Gastrocnemius medialis (tissue), 4 donors: ENCODE measurements around the gene MOG. TPM values are rescaled to one million over a fixed set of nuclear protein-coding genes. Genes with fewer than 3 reads are reported as not detected.
A peak's percentile ranks its signal among the peaks of the same experiment; 100 is the strongest.

Experiments used
- ATAC-seq, 2 donors: fragments of 150-250 bp; one replicate each; pipeline ENCODE4 v1.9.1; 2016
- DNase-seq, 2 donors: peaks; one replicate each; pipeline ENCODE4 v3.0.0-alpha.2; 2019
- H3K27ac ChIP-seq, 4 donors: fragments of 200-600 bp; sonication (generic); 1 replicate in 1 of 4; 2 replicates in 3 of 4; pipeline ENCODE4 v1.5.1; 2016 to 2018; ENCODE audit warnings: mild to moderate bottlenecking in 2 of 4, moderate library complexity in 1 of 4
- H3K27me3 ChIP-seq, 3 donors: fragments of 200-600 bp; sonication (generic) in 2 of 3; 1 replicate in 1 of 3; 2 replicates in 2 of 3; pipeline versions ENCODE4 v1.5.1 to v1.6.0; 2016 to 2019; ENCODE audit warnings: mild to moderate bottlenecking in 1 of 3, moderate library complexity in 1 of 3
- H3K36me3 ChIP-seq, 2 donors: fragments of 200-600 bp; sonication (generic) in 1 of 2; one replicate each; pipeline ENCODE4 v1.5.1; 2017 to 2018
- H3K4me1 ChIP-seq, 2 donors: fragments of 200-600 bp; sonication (generic) in 1 of 2; one replicate each; pipeline ENCODE4 v1.5.1; 2016 to 2017; ENCODE audit warnings: mild to moderate bottlenecking in 2 of 2
- H3K4me3 ChIP-seq, 4 donors: fragments of 200-600 bp; sonication (generic) in 3 of 4; 1 replicate in 1 of 4; 2 replicates in 3 of 4; pipeline ENCODE4 v1.5.1; 2016 to 2019; ENCODE audit warnings: mild to moderate bottlenecking in 2 of 4
- H3K9me3 ChIP-seq, 3 donors: fragments of 200-600 bp; sonication (generic) in 2 of 3; 1 replicate in 1 of 3; 2 replicates in 2 of 3; pipeline ENCODE4 v1.5.1; 2016 to 2019
- POLR2A ChIP-seq, 2 donors: fragments of 450-650 bp; IDR thresholded peaks; one replicate each; pipeline ENCODE4 v1.6.1; 2017; ENCODE audit warnings: antibody characterized with exemption in 2 of 2, mild to moderate bottlenecking in 2 of 2, moderate library complexity in 2 of 2
- in situ Hi-C, 4 donors: fragments of 200-750 bp; cut with MboI; loops; one replicate each; pipeline versions ENCODE4 v1.15.0 to v1.8.0; 2017; ENCODE audit warnings: low sequenced_read_pairs in 4 of 4
- intact Hi-C: fragments of 100-400 bp; cut with DNase I; formaldehyde crosslinking; loops from one replicate; pipeline ENCODE4 v1.15.1; 2023; ENCODE audit warnings: low total_unique reads
- total RNA-seq, 4 donors: library from RNA; depleted of rRNA; stranded (reverse); fragments of >200 nt; gene quantifications; one replicate each; pipeline versions ENCODE4 v1.1.0 to v1.2.3, GENCODE V29; 2016
- TF ChIP-seq, protein P1 (sequence below), 5 experiments: fragments of 450-650 bp in 3 of 5; fragments of 200-600 bp in 2 of 5; sonication (generic) in 2 of 5; IDR thresholded peaks in 4 of 5; conservative IDR thresholded peaks in 1 of 5; 1 replicate in 4 of 5; 2 replicates in 1 of 5; pipeline ENCODE4 v1.5.1; 2016 to 2019; ENCODE audit warnings: antibody characterized with exemption in 5 of 5, mild to moderate bottlenecking in 3 of 5, moderate library complexity in 3 of 5

MOG gene
- total RNA-seq, 4 donors from 2014 or later = not detected

DNA sequence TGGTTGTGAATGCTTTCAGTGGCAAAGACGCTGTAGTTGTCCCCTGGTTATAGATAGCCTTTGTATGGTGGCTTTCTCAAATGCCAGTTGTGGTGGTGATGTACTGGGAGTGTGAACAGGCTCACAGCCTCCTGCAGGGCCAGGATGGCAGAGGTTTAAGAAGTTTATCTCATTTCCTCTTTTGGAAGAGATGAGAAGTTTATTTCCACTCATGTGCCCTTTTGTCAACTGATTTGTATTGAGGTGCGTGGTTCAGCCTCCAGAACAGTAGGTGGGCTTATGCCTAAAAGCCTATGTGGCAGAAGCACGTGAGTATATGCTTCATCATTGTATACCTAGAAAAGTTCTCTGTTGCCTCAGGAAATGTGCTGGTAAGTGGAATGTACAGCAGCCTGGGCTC, 37.7 kb downstream of the MOG start:
- Histone ChIP-seq H3K36me3 (no peaks in the 10 kb centered on the region), H3K4me3 (no peak overlapping the region), H3K27ac (no peak overlapping the region), H3K27me3 (no peaks in the 10 kb centered on the region), H3K9me3 (no peaks in the 10 kb centered on the region), H3K4me1 (no peaks in the 10 kb centered on the region)
- intact Hi-C loops = no loop called here
- ATAC-seq = no peak
- TF ChIP-seq POLR2A (IDR thresholded peaks at IDR 0.05) = no peak
- TF ChIP-seq, protein P1, sequence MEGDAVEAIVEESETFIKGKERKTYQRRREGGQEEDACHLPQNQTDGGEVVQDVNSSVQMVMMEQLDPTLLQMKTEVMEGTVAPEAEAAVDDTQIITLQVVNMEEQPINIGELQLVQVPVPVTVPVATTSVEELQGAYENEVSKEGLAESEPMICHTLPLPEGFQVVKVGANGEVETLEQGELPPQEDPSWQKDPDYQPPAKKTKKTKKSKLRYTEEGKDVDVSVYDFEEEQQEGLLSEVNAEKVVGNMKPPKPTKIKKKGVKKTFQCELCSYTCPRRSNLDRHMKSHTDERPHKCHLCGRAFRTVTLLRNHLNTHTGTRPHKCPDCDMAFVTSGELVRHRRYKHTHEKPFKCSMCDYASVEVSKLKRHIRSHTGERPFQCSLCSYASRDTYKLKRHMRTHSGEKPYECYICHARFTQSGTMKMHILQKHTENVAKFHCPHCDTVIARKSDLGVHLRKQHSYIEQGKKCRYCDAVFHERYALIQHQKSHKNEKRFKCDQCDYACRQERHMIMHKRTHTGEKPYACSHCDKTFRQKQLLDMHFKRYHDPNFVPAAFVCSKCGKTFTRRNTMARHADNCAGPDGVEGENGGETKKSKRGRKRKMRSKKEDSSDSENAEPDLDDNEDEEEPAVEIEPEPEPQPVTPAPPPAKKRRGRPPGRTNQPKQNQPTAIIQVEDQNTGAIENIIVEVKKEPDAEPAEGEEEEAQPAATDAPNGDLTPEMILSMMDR (IDR thresholded peaks at IDR 0.05 in 4 of 5, conservative IDR thresholded peaks at IDR 0.05 in 1 of 5) = no peak
- no peak for DNase-seq
- in situ Hi-C loops = no loop called here

DNA sequence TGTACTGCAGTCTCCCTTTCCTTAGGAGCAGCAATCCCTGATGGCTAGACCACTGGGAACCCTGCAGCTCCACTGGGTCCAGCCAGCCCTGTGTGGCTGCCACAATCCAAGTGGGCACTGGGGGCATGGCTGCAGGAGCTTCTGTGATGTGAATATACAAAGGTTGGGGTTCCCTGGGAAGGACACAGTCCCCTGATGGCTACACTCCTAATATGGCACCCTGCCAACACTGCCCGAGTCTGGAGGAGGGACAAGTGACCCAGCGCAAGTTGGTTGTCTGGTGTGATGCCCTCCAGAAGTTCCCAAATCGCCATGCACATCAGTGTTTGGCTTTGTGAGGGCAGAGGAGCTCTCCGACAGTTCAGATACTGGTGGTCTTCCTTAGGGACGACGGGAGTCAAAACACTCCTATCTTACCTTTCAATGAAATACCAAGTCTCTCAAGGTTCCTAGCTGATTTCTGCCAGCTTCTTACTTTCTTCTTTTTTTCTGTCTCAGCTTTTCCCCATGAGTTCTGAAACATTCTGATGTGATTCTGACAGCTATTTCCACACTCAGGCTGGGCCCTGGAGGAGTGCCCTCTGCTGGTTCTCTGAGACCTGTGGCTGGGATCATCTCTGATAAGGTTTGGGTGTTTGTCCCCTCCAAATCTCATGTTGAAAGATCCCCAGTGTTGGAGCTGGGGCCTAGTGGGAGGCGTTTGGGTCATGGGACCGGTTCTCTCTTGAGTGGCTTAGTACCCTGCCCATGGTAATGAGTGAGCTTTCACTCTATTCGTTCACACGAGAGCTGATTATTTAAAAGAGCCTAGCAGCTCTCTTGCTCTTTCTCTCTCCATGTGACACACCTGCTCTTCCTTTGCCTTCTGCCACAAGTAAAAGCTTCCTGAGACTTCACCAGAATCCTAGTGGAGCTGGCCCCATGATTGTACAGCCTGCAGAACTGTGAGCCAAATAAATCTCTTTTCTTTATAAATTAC, 39.5 kb downstream of the MOG start:
- no peak for ATAC-seq
- Histone ChIP-seq H3K9me3 (no peaks in the 10 kb centered on the region), H3K27me3 (peaks cover 0 to 3% (median 0%) of the 10 kb centered on the region in 3 donors), H3K4me3 (no peak overlapping the region), H3K4me1 (no peaks in the 10 kb centered on the region), H3K27ac (no peak overlapping the region), H3K36me3 (no peaks in the 10 kb centered on the region)
- intact Hi-C loops (no loop called here), in situ Hi-C loops (no loop called here)
- no peak for DNase-seq
- no peak for TF ChIP-seq POLR2A (IDR thresholded peaks at IDR 0.05)
- TF ChIP-seq, protein P1 (IDR thresholded peaks at IDR 0.05 in 4 of 5, conservative IDR thresholded peaks at IDR 0.05 in 1 of 5) = no peak

DNA sequence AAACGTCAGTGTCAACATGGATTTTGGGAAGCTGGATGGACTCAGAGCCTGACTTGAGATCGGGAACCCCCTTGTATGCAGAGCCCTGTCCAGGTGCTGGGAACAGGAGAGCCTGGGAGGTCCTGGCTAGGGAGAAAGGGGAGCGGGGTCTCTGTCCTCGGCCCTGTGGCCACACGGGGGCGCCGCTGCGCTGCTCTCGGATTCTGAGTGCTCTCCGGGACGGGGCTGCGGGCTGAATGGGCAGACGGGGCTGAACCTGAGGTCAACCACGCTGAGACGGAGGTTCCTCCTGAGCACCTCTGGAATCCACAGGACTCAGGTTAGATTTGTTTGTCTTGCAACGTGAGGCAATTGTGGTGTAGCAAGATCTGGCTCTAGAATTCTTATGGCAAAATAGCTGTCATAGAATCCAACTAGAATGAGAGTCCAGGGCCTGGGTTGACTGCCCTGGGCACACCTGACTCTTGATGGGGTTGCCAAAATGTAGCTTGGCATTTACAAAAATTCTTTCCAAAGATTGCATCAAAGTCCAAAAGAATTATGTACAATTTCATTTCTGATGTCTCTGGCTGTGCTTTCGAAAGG, 45.7 kb downstream of the MOG start:
- Histone ChIP-seq H3K27me3 (peaks cover 0 to 8% (median 7%) of the 10 kb centered on the region in 3 donors), H3K9me3 (no peaks in the 10 kb centered on the region), H3K4me1 (no peaks in the 10 kb centered on the region), H3K36me3 (no peaks in the 10 kb centered on the region), H3K27ac (no peak overlapping the region), H3K4me3 (no peak overlapping the region)
- intact Hi-C loops (no loop called here), in situ Hi-C loops (no loop called here)
- DNase-seq (no peak), ATAC-seq (no peak)
- TF ChIP-seq POLR2A (IDR thresholded peaks at IDR 0.05) = no peak
- TF ChIP-seq, protein P1 (IDR thresholded peaks at IDR 0.05 in 4 of 5, conservative IDR thresholded peaks at IDR 0.05 in 1 of 5) = peak in 2 of 5 experiments; percentile 24 to 65

DNA sequence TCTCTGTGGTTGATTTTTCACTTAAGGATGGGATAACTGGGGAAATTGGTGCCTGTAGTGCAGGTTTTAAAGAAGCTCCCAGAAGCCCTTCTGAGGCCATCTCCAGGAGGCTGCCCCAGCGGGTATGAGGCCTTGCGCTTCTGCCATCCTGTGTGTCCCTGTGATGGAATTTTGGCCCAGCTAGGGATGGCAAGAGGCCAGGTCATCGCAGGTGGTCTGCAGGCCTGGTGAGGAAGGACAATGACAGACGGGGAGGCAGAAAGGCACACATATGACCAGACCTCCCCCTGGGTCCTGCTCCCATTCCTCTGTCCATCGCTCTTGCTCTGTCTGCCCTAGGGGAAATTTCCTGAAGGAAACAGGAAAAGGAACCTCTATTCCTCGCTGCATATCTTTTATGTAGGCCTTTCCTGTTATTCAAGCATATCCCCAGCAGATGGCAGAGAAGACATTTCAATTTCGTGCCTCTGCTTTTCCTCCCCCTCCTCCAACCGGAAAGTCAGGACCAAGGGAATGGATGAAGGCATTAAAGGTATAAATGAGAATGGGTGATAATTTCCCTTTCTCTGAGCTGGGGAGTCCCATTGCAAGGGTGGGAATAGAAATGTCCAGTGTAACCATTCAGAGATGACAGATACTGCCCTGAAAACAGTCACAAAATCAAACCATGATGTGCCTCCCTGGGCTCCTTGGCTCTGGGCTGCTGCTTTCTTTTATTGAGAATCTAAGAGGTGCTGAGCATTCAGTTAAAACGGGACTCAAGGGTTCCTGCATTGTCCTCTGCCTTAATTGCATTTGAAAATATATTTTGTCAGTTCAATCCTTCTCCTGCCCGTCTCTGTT, 48.7 kb downstream of the MOG start:
- Histone ChIP-seq H3K36me3 (no peaks in the 10 kb centered on the region), H3K4me1 (no peaks in the 10 kb centered on the region), H3K27ac (no peak overlapping the region), H3K27me3 (peaks cover 0 to 9% (median 8%) of the 10 kb centered on the region in 3 donors), H3K4me3 (no peak overlapping the region), H3K9me3 (no peaks in the 10 kb centered on the region)
- TF ChIP-seq, protein P1 (IDR thresholded peaks at IDR 0.05 in 4 of 5, conservative IDR thresholded peaks at IDR 0.05 in 1 of 5) = peak in 4 of 5 experiments; percentile 18 to 58 (median 40)
- no peak for TF ChIP-seq POLR2A (IDR thresholded peaks at IDR 0.05)
- no peak for DNase-seq
- in situ Hi-C loops = no loop called here
- intact Hi-C loops = loop anchor here (2.0 kb wide), 2 partner anchors 47 to 129 kb away; no protein-coding TSS in a partner anchor
- no peak for ATAC-seq
